Pancreas (tissue), 10 donors: ENCODE results near the gene ATP1A4. TPM values are rescaled to one million over a fixed set of nuclear protein-coding genes. Genes with fewer than 3 reads are reported as not detected.
A peak's percentile ranks its signal among the peaks of the same experiment; 100 is the strongest.
"Not testable (repeated sequence)": the region's sequence is repeated elsewhere in the genome, so short reads cannot be mapped to it uniquely, and the experiment has no call there.

ENCODE experiments used
- ATAC-seq, 4 donors: fragments of 200-7000 bp; cut with Tn5 transposase; one replicate each; pipeline versions ENCODE4 v1.8.0 to v1.9.1; 2020; ENCODE audit warnings: mild to moderate bottlenecking in 4 of 4, moderate library complexity in 4 of 4
- DNase-seq, 6 donors: peaks; one replicate each; pipeline ENCODE4 v3.0.0-alpha.2; 2020
- FAIRE-seq: peaks from 2 replicates; lab custom pipeline; 2012; peaks lifted over from hg19 to GRCh38; lab: Jason Lieb, UNC
- H3K27ac ChIP-seq, 4 donors: fragments of 200-600 bp; sonication (generic); 1 replicate in 3 of 4; 2 replicates in 1 of 4; pipeline versions ENCODE4 v1.5.0 to v1.8.0; 2020
- H3K27me3 ChIP-seq, 4 donors: fragments of 200-600 bp; one replicate each; pipeline ENCODE4 v1.8.0; 2021
- H3K36me3 ChIP-seq, 3 donors: fragments of 200-600 bp; sonication (generic) in 1 of 3; one replicate each; pipeline versions ENCODE4 v1.5.0 to v1.8.0; 2020 to 2021
- H3K4me1 ChIP-seq, 3 donors: fragments of 200-600 bp; one replicate each; pipeline ENCODE4 v1.8.0; 2021
- H3K4me3 ChIP-seq, 4 donors: fragments of 200-600 bp; sonication (generic) in 2 of 4; one replicate each; pipeline versions ENCODE4 v1.5.0 to v1.8.0; 2020 to 2021
- H3K9me3 ChIP-seq, 4 donors: fragments of 200-600 bp; one replicate each; pipeline ENCODE4 v1.8.0; 2021
- CTCF ChIP-seq, 4 donors: fragments of 200-600 bp; sonication (generic) in 3 of 4; IDR thresholded peaks; one replicate each; pipeline versions ENCODE4 v1.5.0 to v1.8.0; 2021; ENCODE audit warnings: antibody characterized with exemption in 4 of 4
- WGBS, 2 donors: extraction: QIAGEN DNeasy Blood & Tissue Kit; methylation state at CpG; one replicate each; pipeline ENCODE4 v1.1.7; 2013; 5-methylcytosine and 5-hydroxymethylcytosine counted together
- intact Hi-C, 3 donors: fragments of 100-400 bp; cut with DNase I; formaldehyde crosslinking; loops; one replicate each; pipeline versions ENCODE4 v1.11.1 to v1.14.2; 2022
- polyA plus RNA-seq, 2 donors: library from polyadenylated mRNA; stranded (reverse); fragments of 200-250 nt; gene quantifications; one replicate each; pipeline ENCODE4 v1.2.3, GENCODE V29; 2013
- total RNA-seq, 6 donors: library from RNA; stranded (reverse); fragmentation: NEBNext Ultra II Directional in 4 of 6; extraction: Animal tissue kit (Norgen Biotek cat#: 25700) in 4 of 6; gene quantifications; one replicate each; pipeline versions ENCODE4 v1.2.1 to v1.2.4, GENCODE V29; 2021 to 2023
- donor health status: healthy with polysubstance abuse.
- donor health status: DM: no; HTN: no; CAD: no; lungs with moderate emphysema.
- donor health status: DM: no; HTN: no; CAD: no.
- donor health status: control.
- donor health status: control.
- donor health status: Bipolar disorder and iron deficiency.
- donor health status: DM: yes; HTN: yes; CAD: no.
- donor health status: DM: no; HTN: no; CAD: no.
- donor health status: DM: no; HTN: no; CAD: no.
- donor health status: DM: yes; HTN: yes; CAD: no.

The ATP1A4 gene
- total and polyA plus RNA-seq, 8 donors: not detected

- Histone ChIP-seq H3K4me3 (no peak overlapping the region), H3K9me3 (no peaks in the 10 kb centered on the region), H3K27ac (no peak overlapping the region), H3K36me3 (no peaks in the 10 kb centered on the region), H3K4me1 (peaks cover 0 to 11% (median 0%) of the 10 kb centered on the region in 3 donors), H3K27me3 (no peaks in the 10 kb centered on the region)
- no peak for DNase-seq
- intact Hi-C loops: loop anchor here in 2 of 3 donors (10.0 kb wide), 4 partner anchors 90 to 270 kb away; partner anchors contain the start of genes CASQ1 (in 1 of the 2) and PEX19 (in 1 of the 2)
- 82 to 89% methylated on average over 5 of the region's 5 CpGs for WGBS, 2 donors
- no peak for ATAC-seq
- TF ChIP-seq CTCF (IDR thresholded peaks at IDR 0.05): no peak
- FAIRE-seq: no peak
These were observed 46.2 kb upstream of the ATP1A4 start for GRCh38 chr1:160105155-160105554.

GRCh38 chr1:160107512-160107911, 43.9 kb upstream of the ATP1A4 start:
- no peak for DNase-seq
- Histone ChIP-seq H3K9me3 (no peaks in the 10 kb centered on the region), H3K36me3 (no peaks in the 10 kb centered on the region), H3K4me3 (no peak overlapping the region), H3K4me1 (no peaks in the 10 kb centered on the region), H3K27me3 (no peaks in the 10 kb centered on the region), H3K27ac (no peak overlapping the region)
- intact Hi-C loops: loop anchor here in 2 of 3 donors (10.0 kb wide), 4 partner anchors 87 to 267 kb away; partner anchors contain the start of genes CASQ1 (in 1 of the 2) and PEX19 (in 1 of the 2)
- no peak for ATAC-seq
- no peak for FAIRE-seq
- WGBS, 2 donors: 84 to 86% methylated on average over 1 of the region's 1 CpG
- no peak for TF ChIP-seq CTCF (IDR thresholded peaks at IDR 0.05)

GRCh38 chr1:160108888-160109662, 42.3 kb upstream of the ATP1A4 start:
- DNase-seq (no peak), FAIRE-seq (no peak), ATAC-seq (peak in 3 of 4 donors; percentile 21 to 63 (median 53))
- no peaks in the 10 kb centered on the region for H3K9me3 ChIP-seq
- TF ChIP-seq CTCF (IDR thresholded peaks at IDR 0.05): no peak
- H3K36me3 ChIP-seq: no peaks in the 10 kb centered on the region
- intact Hi-C loops: loop anchor here in 2 of 3 donors (10.0 kb wide), 4 partner anchors 86 to 266 kb away; partner anchors contain the start of genes CASQ1 (in 1 of the 2) and PEX19 (in 1 of the 2)
- no peak overlapping the region for H3K27ac ChIP-seq
- H3K4me3 ChIP-seq: no peak overlapping the region
- H3K27me3 ChIP-seq: no peaks in the 10 kb centered on the region
- WGBS, 2 donors: 21 to 32% methylated on average over 6 of the region's 6 CpGs
- H3K4me1 ChIP-seq: no peaks in the 10 kb centered on the region

- intact Hi-C loops: loop anchor here in 2 of 3 donors (10.0 kb wide), 4 partner anchors 85 to 265 kb away; partner anchors contain the start of genes CASQ1 (in 1 of the 2) and PEX19 (in 1 of the 2)
- Histone ChIP-seq H3K27ac (no peak overlapping the region), H3K36me3 (no peaks in the 10 kb centered on the region), H3K4me3 (no peak overlapping the region), H3K9me3 (no peaks in the 10 kb centered on the region), H3K4me1 (no peaks in the 10 kb centered on the region), H3K27me3 (no peaks in the 10 kb centered on the region)
- DNase-seq (no peak), FAIRE-seq (no peak), ATAC-seq (no peak)
- TF ChIP-seq CTCF (IDR thresholded peaks at IDR 0.05): no peak
- 53 to 68% methylated on average over 4 of the region's 4 CpGs for WGBS, 2 donors
These were observed 41.7 kb upstream of the ATP1A4 start for GRCh38 chr1:160109686-160110085.

- not testable (repeated sequence) for H3K27ac ChIP-seq
- 80 to 91% methylated on average over 10 of the region's 10 CpGs for WGBS, 2 donors
These were observed 39.9 kb upstream of the ATP1A4 start for GRCh38 chr1:160111462-160111861.

More at GRCh38 chr1:160111462-160111861, 39.9 kb upstream of the ATP1A4 start:
- H3K4me1 ChIP-seq, H3K36me3 ChIP-seq, FAIRE-seq, intact Hi-C loops, H3K9me3 ChIP-seq, H3K27me3 ChIP-seq, ATAC-seq, H3K4me3 ChIP-seq, DNase-seq: not testable (repeated sequence)
